HG02798 (cell line): Measurements from ENCODE around the gene HPCAL1.
"Not testable (repeated sequence)": the region's sequence is repeated elsewhere in the genome, so short reads cannot be mapped to it uniquely, and the experiment has no call there.

ENCODE experiments used
- ATAC-seq: cut with Tn5 transposase; IDR thresholded peaks from one replicate; pipeline ENCODE4 v1.9.1; 2021; ENCODE audit warnings: mild to moderate bottlenecking; ENCODE audit not compliant: unreplicated experiment, poor library complexity

The HPCAL1 gene

DNA sequence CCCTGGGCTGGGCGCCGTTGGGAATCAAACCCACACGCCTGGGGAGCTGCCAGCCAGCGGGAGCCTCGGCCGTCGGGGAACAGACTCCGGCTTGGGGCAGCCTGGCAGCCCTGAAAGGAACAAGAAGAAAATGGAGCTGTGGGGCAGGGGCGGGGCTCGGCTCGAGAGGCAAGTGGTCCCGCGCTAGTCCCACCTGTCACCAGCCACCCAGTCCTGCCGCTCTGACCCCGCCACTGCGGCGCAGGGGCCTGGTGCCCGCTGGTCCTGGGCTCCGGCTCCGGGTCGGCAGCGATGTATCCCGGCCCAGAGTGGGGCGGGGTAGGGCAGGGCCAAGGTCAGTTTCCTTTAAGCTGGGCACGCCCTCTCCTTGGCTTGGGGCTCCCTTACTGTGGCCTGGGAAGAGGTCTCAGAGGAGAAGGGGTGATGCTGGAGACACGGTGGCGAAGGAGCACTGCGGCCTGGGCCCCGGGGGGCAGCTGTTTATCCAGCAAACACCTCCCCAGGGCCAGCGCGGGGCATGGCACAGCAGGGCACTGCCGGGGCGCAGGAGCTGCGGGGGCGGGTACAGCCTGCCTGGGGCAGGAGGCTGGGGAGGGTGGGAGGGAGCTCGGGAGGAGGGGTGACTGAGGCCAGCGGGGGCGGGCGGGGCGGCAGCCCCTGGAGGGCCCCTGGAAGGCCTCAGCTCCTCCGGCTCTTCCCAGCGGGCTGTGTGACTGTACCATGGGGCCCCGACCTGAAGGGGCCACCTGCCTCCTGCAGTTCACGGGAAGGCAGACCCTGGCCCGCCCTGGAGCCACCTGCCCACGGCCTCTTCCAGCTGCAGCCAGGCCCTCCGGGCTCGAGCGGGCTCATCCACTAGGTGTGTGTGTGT lies 129.8 kb downstream of the HPCAL1 start:
- no peak for ATAC-seq

DNA sequence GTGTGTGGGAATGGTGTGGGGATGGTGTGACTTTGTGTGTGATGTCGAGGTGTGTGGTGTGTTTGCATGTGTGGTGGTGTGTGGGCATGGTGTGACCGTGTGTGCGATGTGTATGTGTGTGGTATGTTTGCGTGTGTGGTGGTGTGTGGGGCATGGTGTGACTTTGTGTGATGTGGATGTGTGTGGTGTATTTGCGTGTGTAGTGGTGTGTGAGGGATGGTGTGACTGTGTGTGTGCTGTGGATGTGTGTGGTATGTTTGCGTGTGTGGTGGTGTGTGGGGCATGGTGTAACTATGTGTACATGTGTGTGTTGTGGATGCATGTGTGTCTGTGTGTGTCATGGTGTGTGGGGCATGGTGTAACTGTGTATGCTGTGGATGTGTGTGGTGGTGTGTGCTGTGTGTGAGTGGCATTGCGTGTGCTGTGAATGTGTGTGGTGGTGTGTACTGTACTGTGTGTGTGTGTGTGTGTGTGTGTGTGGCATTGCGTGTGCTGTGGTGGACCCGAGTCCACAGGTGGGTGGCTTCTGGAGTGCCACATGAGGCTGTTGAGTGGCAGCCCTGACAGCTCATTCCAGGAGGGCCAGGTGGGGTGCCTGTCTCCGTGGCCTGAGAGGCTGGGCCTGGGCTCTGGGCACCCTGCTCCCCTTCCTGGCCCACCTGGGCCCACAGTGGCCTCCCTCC lies 130.7 kb downstream of the HPCAL1 start:
- no peak for ATAC-seq

DNA sequence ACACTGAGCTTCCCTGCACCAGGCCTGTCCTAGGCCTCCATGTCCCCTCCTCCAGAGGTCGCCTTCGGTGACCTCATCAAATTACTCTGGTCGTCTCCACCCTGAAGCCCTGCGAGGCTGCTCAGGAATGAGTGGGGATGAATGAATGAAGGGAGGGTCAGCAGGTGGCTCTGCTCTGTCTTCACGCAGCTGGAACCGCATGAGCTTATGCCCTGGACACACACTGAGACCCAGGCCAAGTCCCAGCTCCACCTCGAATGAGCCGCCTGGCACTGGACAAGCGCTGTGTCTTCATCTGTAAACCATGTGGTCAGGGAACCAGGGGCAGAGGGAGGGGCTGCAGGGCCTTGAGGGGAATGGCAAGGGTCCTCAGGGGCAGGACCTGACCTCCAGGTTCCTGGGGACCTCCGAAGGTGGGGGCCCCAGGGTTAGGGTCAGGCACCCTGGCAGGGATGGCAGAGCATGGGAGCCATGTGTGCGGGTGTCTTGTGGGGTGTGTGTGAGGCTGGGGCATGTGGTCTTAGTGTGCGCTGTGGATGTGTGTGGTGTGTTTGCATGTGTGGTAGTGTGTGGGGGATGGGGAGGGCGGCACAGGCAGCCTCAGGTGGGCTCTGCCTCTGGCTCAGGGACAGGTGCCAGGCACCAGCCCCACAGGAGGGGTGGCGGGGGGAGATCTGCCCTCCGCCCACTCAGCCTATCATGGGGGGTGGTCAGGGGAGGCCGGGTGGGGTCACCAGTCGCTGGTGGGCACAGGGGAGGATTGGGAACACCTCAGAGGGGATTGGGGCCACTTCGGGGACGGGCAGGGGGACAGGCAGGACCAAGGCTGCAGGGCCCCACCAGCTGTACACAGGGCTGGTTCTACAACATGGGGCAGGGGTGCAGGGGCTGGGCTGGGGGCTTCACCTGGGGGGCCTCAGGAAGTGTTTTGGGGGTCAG lies 131.5 kb downstream of the HPCAL1 start:
- no peak for ATAC-seq

DNA sequence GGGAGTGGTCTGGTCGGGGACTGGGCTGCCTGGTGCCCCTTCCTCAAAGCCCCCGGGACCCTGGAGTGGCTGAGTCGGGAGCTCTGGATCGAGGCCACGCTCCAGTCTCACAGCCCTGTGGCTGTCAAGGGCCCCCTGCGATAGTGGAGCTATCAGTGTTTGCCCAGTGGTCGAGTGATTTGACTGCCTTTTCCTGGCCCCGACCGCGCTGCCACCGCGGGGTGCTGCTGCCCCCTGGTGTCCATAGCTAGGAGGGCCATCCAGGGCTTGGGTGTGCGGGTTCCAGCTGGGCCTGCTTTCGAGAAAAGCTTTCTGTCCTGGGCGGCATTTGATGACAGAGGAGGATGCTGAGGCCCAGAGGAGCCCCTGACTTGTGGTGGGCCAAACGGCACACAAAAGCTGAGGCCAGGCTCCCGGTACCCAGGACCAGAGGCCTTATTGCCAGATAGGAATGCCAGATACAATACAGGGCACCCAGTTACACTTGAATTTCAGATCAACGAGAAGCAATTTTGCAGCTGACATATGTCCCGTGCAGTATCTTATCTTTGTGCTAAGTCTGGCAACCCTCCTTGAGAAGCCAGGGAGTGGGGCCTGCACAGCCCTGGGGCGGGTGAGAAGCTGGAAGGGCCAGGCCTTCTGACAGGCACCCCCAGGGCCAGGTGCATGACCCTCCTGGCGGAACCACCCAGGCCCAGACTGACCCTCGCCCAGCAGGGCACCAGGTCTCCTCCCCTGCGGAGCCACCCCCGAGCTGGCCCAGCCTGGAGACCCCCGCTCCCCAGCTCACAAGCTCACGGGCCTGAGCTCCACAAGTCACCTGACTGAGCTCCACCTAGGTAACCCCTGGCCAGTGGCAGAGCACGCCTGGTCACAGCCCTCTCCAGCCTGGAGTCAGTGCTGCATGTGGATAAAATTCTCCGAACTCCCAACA lies 132.4 kb downstream of the HPCAL1 start:
- peak; percentile 84 for ATAC-seq

DNA sequence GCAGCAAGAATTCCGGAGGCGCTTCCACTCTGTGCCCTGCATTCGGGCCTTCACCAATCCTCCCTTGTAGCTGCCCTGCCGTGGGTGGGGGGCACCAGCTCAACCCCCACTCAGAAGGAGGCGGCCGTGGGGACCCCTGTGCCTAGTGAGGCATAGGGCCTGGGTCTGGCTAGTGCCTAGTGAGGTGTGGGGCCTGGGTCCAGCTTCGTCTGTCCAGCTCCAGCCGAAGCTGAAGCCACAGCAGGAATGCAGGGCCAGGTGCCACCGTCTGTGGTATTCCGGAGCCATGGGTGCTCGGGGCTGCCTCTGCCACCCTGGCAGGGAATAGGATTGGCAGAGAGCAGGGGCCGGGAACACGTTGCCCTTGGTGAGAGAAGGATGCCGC lies 133.1 kb downstream of the HPCAL1 start:
- ATAC-seq = no peak

DNA sequence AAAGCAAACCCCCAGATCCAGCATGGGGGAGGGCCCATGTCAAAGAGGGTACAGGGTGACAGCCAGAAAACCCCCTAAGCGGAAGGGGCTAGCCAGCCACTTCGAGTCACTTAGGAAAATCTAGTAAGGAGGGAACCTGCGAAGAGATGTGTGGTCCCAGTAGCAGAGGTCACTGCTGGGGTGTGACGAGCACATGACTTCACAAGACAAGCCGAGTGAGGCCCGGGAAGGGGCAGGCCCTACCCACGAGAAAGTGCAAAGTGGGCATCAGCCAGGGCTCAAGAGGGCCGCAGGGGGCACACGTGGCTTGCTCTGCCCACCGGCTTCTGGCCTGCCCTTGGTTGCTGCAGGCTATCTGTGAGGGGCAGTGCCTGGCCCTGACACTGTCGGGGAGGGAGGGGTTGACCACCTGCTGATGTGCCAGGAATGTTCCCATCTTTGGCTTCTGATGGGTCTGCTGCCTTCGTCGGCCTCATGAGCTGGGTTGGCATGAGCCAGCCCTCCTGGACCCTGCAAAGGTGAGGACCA lies 133.9 kb downstream of the HPCAL1 start:
- ATAC-seq = no peak

DNA sequence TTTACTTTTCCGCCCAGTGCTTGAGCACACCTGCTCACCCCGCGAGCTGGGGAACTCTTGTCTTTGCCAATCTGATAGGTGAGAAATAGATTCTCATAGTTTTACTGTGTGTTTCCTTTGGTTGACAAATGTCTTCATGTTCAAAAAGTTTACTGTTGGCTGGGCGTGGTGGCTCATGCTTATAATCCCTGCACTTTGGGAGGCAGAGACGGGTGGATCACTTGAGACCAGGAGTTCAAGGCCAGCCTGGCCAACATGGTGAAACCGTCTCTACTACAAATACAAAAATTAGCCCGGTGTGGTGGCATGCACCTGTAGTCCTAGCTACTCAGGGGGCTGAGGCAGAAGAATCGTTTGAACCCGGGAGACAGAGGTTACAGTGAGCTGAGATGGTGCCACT lies 135.1 kb downstream of the HPCAL1 start:
- no peak for ATAC-seq

DNA sequence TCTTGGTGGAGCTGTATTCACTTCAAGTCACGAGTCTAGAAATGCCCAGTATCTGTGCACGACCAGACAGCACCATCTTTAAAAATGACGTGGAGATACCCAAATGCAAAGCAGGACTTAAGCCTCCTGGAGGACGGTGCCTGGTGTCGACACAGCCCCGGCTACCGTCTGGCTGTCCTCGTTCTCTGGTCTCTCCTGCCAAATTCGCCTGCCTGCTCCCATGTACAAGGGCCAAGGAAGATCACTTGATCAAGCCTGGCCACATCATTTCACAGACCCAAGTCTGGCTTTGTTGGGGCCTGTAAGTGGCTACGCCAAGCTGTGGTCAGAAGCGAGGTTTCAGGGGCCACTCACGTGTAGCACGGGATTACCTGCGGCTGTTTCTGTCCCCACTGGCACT lies 136.0 kb downstream of the HPCAL1 start:
- no peak for ATAC-seq

DNA sequence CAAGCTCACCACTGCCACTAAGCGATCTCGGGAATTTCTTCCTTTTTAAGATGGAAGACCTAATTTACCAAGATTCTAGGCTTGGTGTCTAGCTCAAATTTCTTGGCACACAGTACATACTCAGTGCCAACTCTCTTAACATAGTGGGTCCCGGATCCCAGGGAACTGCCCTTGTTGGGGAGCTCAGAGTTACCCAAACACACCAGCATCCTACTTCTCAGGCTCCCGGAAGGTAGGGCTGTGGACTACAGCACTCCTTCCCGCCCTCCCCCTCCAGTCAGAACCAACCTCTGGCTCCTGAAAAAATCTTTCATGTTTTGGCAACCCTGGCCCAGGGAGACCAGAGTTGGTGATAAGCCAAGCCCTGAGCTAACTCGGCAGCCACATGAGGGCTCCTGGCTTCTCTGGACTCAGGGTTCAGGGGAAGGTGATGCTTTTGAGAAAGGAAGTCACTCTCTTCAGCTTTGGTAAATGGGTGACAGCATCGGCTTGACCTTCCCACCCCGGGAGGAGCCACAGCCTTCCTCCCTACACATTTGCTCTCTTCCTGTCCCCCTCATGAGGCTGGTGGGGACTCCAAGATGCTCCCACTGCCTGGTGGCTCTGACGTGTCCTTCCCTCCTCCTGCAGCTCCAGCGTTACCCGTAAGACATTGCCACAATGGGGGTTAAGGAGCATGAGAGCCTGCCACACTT lies 136.6 kb downstream of the HPCAL1 start:
- no peak for ATAC-seq

DNA sequence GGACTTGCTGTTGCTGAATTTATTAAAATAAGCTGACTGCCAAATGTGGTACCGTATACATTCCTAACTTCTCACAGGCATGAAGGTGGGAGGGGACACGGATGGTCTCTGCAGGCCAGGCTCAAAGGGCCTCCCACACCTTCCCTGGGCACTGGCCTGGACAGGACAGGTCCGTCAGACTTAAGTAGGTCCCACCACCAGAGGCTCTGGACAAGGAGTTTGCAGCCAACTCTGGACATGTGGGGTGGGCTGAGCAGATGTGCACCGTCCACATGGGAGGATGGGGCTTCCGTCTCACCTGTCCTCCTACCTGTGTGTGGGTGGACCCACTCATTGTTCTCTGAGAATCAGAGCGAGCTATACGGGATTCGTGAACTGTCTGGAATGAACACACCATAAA lies 137.3 kb downstream of the HPCAL1 start:
- no peak for ATAC-seq

DNA sequence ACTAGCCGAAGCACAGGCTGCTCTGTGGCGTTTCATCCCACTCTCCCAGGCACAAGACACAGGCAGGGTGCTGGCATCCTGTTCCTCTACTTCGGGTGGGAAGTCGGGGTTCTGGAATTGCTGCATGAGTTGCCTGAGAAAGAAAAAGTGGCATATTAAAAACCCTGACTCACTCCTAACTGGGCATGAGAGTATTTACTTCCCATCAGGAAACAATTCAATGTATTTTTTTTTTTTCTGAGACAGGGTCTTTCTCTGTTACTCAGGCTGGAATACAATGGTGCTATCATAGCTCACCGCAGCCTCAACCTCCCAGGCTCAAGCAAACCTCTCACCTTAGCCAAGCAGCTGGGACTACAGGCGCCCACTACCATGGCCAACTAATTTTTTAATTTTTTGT lies 138.0 kb downstream of the HPCAL1 start:
- ATAC-seq = no peak

DNA sequence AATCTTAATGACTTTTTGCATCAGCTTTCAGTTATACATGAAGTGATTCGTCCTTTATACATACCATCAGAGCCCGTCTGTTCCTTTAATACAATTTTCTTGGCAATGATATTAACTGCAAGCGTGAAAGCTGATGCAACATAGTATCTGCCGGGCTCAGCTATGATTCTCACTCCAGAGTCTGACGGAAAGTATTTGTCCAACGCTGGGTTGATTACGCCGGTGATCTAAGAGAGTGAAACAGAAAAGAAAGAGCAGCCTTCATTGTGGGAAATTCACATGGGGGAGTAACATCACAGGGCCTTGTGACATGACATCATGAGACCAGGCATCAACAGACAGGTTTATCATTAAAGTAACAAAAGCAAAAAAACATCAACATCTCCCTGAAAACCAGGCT lies 139.2 kb downstream of the HPCAL1 start:
- ATAC-seq = no peak

DNA sequence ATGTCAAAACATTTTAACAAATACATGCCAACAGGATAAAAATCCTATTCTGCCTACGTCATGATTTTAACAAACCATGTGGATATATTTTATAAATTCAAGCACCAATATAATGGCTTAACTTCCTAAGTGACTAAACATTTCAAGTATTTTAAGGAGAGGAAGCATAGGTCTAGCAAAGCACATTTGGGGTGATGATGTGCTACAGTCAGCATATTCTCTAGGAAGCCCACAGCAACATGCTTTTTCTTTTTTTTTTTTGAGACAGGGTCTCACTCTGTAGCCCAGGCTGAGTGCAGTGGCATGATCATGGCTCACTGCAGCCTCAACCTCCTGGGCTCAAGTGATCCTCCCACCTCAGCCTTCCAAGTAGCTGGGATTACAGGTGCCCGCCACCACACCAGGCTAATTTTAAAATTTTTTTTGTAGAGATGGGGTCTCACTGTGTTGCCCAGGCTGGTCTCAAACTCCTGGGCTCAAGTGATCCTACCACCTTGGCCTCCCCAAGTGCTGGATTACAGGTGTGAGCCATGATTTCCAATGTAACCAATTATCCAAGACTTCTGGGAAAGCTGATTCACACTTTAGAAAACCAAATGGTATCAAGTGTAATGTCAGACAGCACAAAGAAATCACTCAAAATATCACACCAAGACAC lies 139.9 kb downstream of the HPCAL1 start:
- ATAC-seq = not testable (repeated sequence)

DNA sequence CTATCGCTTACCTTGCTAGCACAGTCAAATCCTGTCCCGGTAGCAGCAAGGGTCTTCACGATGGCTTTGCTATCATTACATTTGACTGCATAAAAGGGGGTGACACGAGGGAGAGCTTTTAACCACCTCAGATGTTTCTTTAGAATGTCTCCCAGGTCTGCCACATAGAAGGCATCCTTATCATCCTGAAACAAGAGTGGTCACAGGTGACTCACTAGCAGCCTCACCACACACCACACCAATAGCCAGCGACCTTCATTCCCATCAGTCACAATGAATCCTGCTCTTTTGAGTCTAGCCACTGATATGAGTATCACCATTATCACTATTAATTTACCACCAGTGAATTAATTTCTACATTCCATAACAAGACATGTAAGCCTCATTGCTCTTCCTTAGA lies 141.8 kb downstream of the HPCAL1 start:
- ATAC-seq = no peak

DNA sequence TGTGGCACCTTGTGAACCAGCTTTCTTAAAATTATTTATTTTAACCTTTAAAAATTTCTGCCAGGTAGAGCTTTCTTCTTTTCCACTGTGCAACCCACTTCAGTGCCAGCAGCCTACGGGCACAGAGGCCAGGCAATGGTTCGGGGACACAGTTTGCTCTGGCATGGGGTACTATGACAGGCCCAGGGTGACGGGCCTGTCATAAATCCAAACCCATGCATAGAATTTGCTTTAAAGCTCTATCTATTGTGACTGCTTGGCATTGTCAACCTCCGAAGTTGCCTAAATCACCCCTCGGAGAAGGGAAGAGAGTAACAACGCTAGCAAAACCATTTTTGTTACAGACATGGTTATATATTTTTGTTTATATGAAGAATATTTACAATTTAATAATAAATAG lies 143.9 kb downstream of the HPCAL1 start:
- ATAC-seq = no peak

DNA sequence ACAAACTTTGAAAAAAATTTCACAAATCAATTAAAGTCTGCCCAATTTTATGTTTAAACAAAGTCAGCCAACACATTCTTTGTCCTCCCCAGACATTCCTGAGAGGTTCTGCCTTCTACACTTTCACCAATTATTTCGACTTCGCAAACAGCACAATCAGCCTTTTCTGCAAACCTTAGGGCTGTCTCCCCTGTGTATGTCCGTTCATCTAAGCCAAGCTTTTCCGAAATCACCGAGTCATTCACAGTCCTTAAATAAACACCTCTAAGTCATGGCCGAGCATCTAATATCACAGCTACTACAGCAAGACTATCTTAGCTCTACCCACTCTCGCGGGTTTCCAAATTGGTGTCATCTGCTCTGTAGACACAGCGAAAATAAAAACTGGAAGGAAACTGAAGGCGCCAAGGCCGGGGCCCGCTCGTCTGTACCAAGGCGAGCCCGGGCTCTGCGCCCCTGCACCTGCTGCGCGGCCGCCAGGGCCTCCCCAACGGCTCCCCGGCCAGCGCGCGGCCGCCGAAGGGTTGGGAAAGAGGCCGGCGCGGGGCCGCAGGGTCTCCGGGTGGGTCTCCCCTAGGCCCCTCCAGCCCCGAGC lies 144.7 kb downstream of the HPCAL1 start:
- peak; percentile 29 for ATAC-seq

DNA sequence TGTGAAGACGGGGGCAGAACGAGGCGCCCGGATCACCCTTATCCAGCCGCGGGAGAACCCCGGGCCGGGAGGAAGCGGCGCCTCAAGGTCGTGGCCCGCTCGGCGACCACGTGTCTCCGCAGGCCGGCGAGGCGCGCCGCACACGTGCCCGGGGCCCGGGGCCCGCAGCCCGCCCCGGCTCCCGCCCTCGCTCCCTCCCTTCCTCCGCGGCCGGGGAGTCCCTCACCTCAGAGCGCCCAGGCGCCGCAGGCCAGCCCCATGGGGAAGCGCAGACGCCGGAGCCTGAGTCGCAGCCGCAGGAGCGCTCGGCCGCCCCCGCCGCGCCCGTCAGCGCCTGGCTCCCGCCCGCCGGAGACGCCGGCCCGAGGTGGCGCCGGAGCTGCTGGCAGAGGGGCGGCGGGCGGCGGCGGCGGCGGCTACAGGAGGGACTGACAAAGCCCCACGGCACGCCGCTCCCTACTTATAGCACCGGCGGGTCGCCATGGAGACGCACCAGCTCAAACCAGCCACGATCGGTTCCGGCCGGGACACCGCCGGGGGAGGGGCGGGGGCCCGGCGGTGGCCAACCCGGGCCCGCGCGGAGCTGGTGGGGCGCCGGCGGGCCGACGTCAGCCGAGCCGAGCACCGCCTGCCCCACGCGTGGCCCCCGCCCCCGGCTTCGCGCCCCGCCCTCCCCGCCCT lies 145.3 kb downstream of the HPCAL1 start, which contains the start of gene ODC1:
Gene ODC1 (minus strand): TSS at position 433 of the 681 bp plus-strand sequence. CDS start 3,295 bp downstream, outside the sequence.
- peak; percentile 81 for ATAC-seq
